Gastroesophageal sphincter (tissue), 3 donors: ENCODE data around the gene CXADR.

ENCODE experiments used
- EP300 ChIP-seq: sonication (generic); formaldehyde crosslinking; IDR thresholded peaks from one replicate; pipeline ENCODE4 v1.6.1; 2017; ENCODE audit warnings: antibody characterized with exemption, mild to moderate bottlenecking
- POLR2A ChIP-seq, 2 donors: fragments of 450-650 bp; IDR thresholded peaks; one replicate each; pipeline ENCODE4 v1.6.1; 2017; ENCODE audit warnings: antibody characterized with exemption in 2 of 2, mild to moderate bottlenecking in 2 of 2, moderate library complexity in 1 of 2
- POLR2AphosphoS5 ChIP-seq: sonication (generic); formaldehyde crosslinking; IDR thresholded peaks from one replicate; pipeline ENCODE4 v1.6.1; 2017; ENCODE audit warnings: antibody characterized with exemption
- TF ChIP-seq, protein P1 (sequence below), 4 experiments: fragments of 200-600 bp in 2 of 4; fragments of 450-650 bp in 2 of 4; sonication (generic) in 1 of 4; IDR thresholded peaks; one replicate each; pipeline ENCODE4 v1.5.1; 2017 to 2019; ENCODE audit warnings: antibody characterized with exemption in 4 of 4, mild to moderate bottlenecking in 2 of 4, moderate library complexity in 2 of 4

DNA sequence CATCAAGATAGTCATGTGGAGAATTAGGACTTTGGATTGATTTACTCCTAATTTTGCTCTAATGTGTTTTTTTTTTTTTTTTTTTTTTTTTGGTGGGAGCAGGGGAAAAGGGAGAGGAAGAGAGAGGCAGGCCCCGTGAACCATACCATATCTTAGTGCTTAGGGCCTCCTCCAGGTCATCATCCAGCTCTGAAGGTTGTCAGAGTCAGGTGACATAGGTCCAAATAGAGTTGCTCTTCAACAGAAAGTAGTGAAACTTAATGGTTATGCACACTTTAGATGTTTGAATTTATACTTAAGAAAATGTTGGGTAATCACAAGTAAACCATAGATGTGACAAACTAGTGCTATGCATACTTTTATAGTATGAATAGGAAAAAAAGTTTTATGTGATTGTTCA is 32.2 kb downstream of the CXADR start:
- TF ChIP-seq EP300, result no peak
- TF ChIP-seq POLR2A (IDR thresholded peaks at IDR 0.05), result no peak
- TF ChIP-seq, protein P1, sequence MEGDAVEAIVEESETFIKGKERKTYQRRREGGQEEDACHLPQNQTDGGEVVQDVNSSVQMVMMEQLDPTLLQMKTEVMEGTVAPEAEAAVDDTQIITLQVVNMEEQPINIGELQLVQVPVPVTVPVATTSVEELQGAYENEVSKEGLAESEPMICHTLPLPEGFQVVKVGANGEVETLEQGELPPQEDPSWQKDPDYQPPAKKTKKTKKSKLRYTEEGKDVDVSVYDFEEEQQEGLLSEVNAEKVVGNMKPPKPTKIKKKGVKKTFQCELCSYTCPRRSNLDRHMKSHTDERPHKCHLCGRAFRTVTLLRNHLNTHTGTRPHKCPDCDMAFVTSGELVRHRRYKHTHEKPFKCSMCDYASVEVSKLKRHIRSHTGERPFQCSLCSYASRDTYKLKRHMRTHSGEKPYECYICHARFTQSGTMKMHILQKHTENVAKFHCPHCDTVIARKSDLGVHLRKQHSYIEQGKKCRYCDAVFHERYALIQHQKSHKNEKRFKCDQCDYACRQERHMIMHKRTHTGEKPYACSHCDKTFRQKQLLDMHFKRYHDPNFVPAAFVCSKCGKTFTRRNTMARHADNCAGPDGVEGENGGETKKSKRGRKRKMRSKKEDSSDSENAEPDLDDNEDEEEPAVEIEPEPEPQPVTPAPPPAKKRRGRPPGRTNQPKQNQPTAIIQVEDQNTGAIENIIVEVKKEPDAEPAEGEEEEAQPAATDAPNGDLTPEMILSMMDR (IDR thresholded peaks at IDR 0.05), result no peak
- TF ChIP-seq POLR2AphosphoS5, result no peak
